KMS-11 (cell line): ENCODE data around the gene ADD2.

Experiments
- H2AFZ ChIP-seq: fragments of 200-600 bp; sonication (generic); 2 replicates; pipeline ENCODE4 v1.6.1; 2016; ENCODE audit warnings: antibody characterized with exemption, mixed run types, low read depth
- H3K27ac ChIP-seq: fragments of 200-600 bp; sonication (generic); 2 replicates; pipeline ENCODE4 v1.6.1; 2016; ENCODE audit warnings: mild to moderate bottlenecking, mixed run types
- H3K27me3 ChIP-seq: fragments of 200-600 bp; sonication (generic); 2 replicates; pipeline ENCODE4 v1.6.1; 2017; ENCODE audit warnings: mild to moderate bottlenecking, low read depth, mixed run types, moderate library complexity; ENCODE audit not compliant: insufficient read depth
- H3K36me3 ChIP-seq: fragments of 200-600 bp; sonication (generic); 2 replicates; pipeline ENCODE4 v1.6.1; 2017; ENCODE audit warnings: mild to moderate bottlenecking, mixed run types; ENCODE audit not compliant: insufficient read depth
- H3K4me1 ChIP-seq: fragments of 200-600 bp; sonication (generic); 2 replicates; pipeline ENCODE4 v1.6.1; 2016; ENCODE audit warnings: mild to moderate bottlenecking, low read depth, mixed run types; ENCODE audit not compliant: poor library complexity, severe bottlenecking
- H3K4me2 ChIP-seq: fragments of 200-600 bp; sonication (generic); 2 replicates; pipeline ENCODE4 v1.7.0; 2016; ENCODE audit warnings: mild to moderate bottlenecking, mixed run types
- H3K4me3 ChIP-seq: fragments of 200-600 bp; sonication (generic); IDR thresholded peaks from 2 replicates; pipeline ENCODE4 v1.6.1; 2017; ENCODE audit warnings: low read depth, low read length, mixed read lengths; ENCODE audit not compliant: insufficient read depth
- H3K79me2 ChIP-seq: fragments of 200-600 bp; sonication (generic); 2 replicates; pipeline ENCODE4 v1.6.1; 2016; ENCODE audit warnings: low read depth, mixed run types; ENCODE audit not compliant: insufficient read depth
- H3K9ac ChIP-seq: fragments of 200-600 bp; sonication (generic); 2 replicates; pipeline ENCODE4 v1.6.1; 2016; ENCODE audit warnings: mild to moderate bottlenecking, mixed run types
- H4K20me1 ChIP-seq: fragments of 200-600 bp; sonication (generic); 2 replicates; pipeline ENCODE4 v1.6.1; 2016; ENCODE audit warnings: mild to moderate bottlenecking, mixed run types; ENCODE audit not compliant: insufficient read depth
- TF ChIP-seq, protein P1 (sequence below): fragments of 200-600 bp; sonication (generic); conservative IDR thresholded peaks from 2 replicates; pipeline ENCODE4 v1.6.1; 2017; ENCODE audit warnings: low read depth, mild to moderate bottlenecking, antibody characterized with exemption, low read length, moderate library complexity, mixed read lengths

The ADD2 gene

DNA sequence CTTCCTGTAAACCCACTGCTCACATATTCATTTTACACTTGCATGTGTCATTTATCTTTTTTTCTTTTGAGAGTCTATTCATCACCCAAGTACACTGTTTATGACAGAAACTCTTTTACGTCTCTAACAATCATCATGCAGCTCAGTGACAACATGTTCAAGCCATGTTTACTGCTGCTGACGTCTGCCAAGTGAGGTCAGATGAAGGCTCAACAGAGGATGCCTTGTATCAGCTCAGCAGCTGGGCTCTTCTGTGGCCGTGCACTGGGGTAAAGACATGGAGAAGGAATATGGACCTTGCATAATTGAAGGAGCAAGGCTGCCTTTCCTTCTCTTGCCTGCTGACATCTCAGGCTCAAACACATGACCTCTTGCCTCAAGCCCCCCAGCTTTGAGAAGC is 99.6 kb downstream of the ADD2 start:
- TF ChIP-seq, protein P1, sequence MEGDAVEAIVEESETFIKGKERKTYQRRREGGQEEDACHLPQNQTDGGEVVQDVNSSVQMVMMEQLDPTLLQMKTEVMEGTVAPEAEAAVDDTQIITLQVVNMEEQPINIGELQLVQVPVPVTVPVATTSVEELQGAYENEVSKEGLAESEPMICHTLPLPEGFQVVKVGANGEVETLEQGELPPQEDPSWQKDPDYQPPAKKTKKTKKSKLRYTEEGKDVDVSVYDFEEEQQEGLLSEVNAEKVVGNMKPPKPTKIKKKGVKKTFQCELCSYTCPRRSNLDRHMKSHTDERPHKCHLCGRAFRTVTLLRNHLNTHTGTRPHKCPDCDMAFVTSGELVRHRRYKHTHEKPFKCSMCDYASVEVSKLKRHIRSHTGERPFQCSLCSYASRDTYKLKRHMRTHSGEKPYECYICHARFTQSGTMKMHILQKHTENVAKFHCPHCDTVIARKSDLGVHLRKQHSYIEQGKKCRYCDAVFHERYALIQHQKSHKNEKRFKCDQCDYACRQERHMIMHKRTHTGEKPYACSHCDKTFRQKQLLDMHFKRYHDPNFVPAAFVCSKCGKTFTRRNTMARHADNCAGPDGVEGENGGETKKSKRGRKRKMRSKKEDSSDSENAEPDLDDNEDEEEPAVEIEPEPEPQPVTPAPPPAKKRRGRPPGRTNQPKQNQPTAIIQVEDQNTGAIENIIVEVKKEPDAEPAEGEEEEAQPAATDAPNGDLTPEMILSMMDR, result no peak
- Histone ChIP-seq H2AFZ (no peak overlapping the region), H3K27ac (no peak overlapping the region), H3K36me3 (no peaks in the 10 kb centered on the region), H3K4me2 (no peak overlapping the region), H3K79me2 (no peaks in the 10 kb centered on the region), H3K9ac (no peak overlapping the region), H4K20me1 (no peaks in the 10 kb centered on the region), H3K4me3 (no peak overlapping the region), H3K4me1 (no peaks in the 10 kb centered on the region), H3K27me3 (no peaks in the 10 kb centered on the region)

DNA sequence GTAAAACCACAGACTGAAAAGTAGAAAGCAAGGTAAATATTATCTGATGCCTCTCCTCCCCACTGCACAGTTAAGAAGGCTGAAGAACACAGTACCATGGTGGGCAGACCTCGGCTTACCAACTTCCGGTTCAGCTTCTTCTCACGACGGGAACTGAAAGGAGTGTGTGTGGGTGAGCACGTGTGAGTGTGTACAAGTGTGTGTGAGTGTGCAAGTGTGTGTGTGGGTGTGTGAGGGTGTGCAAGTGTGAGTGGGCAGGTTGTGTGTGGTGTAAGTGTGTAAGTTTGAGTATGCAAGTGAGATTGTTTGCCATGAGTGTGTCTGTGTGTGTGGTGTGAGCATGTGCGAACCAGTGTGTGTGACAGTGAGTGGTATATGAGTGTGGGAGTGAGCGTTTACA is 103.5 kb downstream of the ADD2 start:
- H3K4me3 ChIP-seq, result no peak overlapping the region
- H3K4me1 ChIP-seq, result no peaks in the 10 kb centered on the region
- no peak overlapping the region for H3K27ac ChIP-seq
- H3K27me3 ChIP-seq, result no peaks in the 10 kb centered on the region
- no peak overlapping the region for H3K9ac ChIP-seq
- no peak overlapping the region for H2AFZ ChIP-seq
- H4K20me1 ChIP-seq, result no peaks in the 10 kb centered on the region
- TF ChIP-seq, protein P1, result no peak
- no peak overlapping the region for H3K4me2 ChIP-seq
- H3K36me3 ChIP-seq, result no peaks in the 10 kb centered on the region
- H3K79me2 ChIP-seq, result no peaks in the 10 kb centered on the region

DNA sequence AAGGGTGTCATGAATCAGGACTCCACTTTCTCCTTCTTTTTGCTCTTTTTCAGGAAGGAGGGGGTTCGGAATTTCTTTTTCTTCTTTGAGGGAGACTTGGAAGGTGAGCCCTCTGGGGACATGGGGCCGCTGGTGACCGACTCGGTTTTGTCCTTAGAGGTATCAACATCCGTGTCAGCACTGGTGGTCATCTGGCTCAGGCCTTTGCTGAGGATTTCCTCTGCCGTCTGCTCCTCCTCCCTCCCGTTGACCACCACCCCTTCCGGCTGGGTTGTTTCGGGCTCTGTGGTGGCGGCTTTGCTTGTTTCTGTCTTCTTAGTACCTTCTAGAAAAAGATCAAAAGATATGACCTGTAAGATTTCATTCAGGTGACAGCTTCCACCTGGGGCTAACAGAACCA is 104.6 kb downstream of the ADD2 start:
- Histone ChIP-seq H3K4me1 (no peaks in the 10 kb centered on the region), H2AFZ (no peak overlapping the region), H3K27ac (no peak overlapping the region), H4K20me1 (no peaks in the 10 kb centered on the region), H3K4me2 (no peak overlapping the region), H3K27me3 (no peaks in the 10 kb centered on the region), H3K79me2 (no peaks in the 10 kb centered on the region), H3K4me3 (no peak overlapping the region), H3K9ac (no peak overlapping the region), H3K36me3 (no peaks in the 10 kb centered on the region)
- TF ChIP-seq, protein P1, result no peak

DNA sequence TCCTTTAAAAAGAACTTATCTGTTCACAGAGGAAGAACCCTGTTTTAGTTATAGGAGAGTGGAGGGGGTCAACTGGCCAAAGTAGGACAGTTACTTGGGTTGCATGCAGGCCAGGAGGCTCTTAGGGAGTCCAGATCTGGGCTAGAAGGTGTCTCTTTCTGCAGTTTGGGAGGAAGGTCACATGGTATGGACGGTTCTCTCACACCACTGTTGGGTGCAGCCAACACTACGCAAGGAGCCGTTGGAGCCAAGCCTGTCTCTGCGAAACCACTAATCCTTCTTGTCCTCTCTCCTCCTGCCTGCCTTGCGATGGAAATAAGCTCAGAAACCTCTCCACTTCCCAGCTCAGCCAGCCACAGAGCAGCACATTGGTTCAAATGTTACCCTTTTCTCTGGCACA is 108.4 kb downstream of the ADD2 start:
- TF ChIP-seq, protein P1, result no peak
- Histone ChIP-seq H3K36me3 (no peaks in the 10 kb centered on the region), H3K27ac (no peak overlapping the region), H3K4me2 (no peak overlapping the region), H3K4me1 (no peaks in the 10 kb centered on the region), H4K20me1 (no peaks in the 10 kb centered on the region), H3K4me3 (no peak overlapping the region), H3K79me2 (no peaks in the 10 kb centered on the region), H2AFZ (no peak overlapping the region), H3K9ac (no peak overlapping the region), H3K27me3 (no peaks in the 10 kb centered on the region)

DNA sequence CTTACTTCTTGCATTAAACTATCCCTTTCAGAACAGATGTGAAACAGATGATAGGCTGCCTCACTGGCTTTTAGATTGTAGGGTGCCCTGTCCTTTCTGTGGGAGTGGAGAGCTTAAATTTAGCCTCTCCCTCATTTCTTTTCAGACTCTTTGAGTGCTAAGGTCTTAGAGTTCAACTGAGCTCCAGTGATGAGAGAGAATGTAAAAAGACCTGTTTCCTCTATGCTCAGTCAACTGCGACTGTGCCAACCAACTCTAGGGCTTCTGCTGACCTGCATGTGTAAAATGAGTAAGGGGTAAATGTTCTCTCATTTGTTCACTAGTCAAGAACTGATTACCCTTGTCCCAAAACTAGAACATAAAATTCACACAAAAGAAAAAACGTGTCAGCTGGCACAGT is 109.5 kb downstream of the ADD2 start:
- no peaks in the 10 kb centered on the region for H3K4me1 ChIP-seq
- H3K4me3 ChIP-seq, result no peak overlapping the region
- H2AFZ ChIP-seq, result no peak overlapping the region
- no peaks in the 10 kb centered on the region for H3K79me2 ChIP-seq
- H3K9ac ChIP-seq, result no peak overlapping the region
- no peak overlapping the region for H3K27ac ChIP-seq
- H3K4me2 ChIP-seq, result no peak overlapping the region
- H3K27me3 ChIP-seq, result no peaks in the 10 kb centered on the region
- no peaks in the 10 kb centered on the region for H3K36me3 ChIP-seq
- H4K20me1 ChIP-seq, result no peaks in the 10 kb centered on the region
- TF ChIP-seq, protein P1, result no peak
